Upper lobe of left lung (tissue), 6 donors: ENCODE data around the gene ANKRD62. TPM values are rescaled to one million over a fixed set of nuclear protein-coding genes. Genes with fewer than 3 reads are reported as not detected.
A peak's percentile ranks its signal among the peaks of the same experiment; 100 is the strongest.

Experiments used
- ATAC-seq, 2 donors: fragments of 200-7000 bp; cut with Tn5 transposase; one replicate each; pipeline ENCODE4 v1.9.1; 2022; ENCODE audit warnings: mild to moderate bottlenecking in 2 of 2, moderate library complexity in 2 of 2; ENCODE audit not compliant: low FRiP score in 2 of 2
- DNase-seq, 2 donors: peaks; one replicate each; pipeline ENCODE4 v3.0.0-alpha.2; 2019 to 2020
- H3K27ac ChIP-seq, 4 donors: fragments of 200-600 bp; sonication (generic); one replicate each; pipeline ENCODE4 v1.5.1; 2016 to 2019
- H3K27me3 ChIP-seq, 4 donors: fragments of 200-600 bp; sonication (generic); one replicate each; pipeline ENCODE4 v1.5.1; 2017 to 2019
- H3K36me3 ChIP-seq, 4 donors: fragments of 200-600 bp; sonication (generic); one replicate each; pipeline ENCODE4 v1.5.1; 2016 to 2019
- H3K4me1 ChIP-seq, 4 donors: fragments of 200-600 bp; sonication (generic); one replicate each; pipeline ENCODE4 v1.5.1; 2018 to 2019
- H3K4me3 ChIP-seq, 4 donors: fragments of 200-600 bp; sonication (generic); one replicate each; pipeline ENCODE4 v1.5.1; 2017 to 2019; ENCODE audit warnings: mild to moderate bottlenecking in 2 of 4, moderate library complexity in 1 of 4
- H3K9me3 ChIP-seq, 4 donors: fragments of 200-600 bp; sonication (generic); one replicate each; pipeline ENCODE4 v1.5.1; 2018 to 2019
- EP300 ChIP-seq, 4 donors: sonication (generic); formaldehyde crosslinking; IDR thresholded peaks; one replicate each; pipeline ENCODE4 v1.5.1; 2017; ENCODE audit warnings: antibody characterized with exemption in 4 of 4, control low read depth in 2 of 4
- POLR2A ChIP-seq, 4 donors: fragments of 450-650 bp; IDR thresholded peaks; one replicate each; pipeline ENCODE4 v1.5.1; 2016 to 2017; ENCODE audit warnings: antibody characterized with exemption in 4 of 4, mild to moderate bottlenecking in 2 of 4
- POLR2AphosphoS5 ChIP-seq, 2 donors: sonication (generic); formaldehyde crosslinking; IDR thresholded peaks; one replicate each; pipeline ENCODE4 v1.5.1; 2017; ENCODE audit warnings: antibody characterized with exemption in 2 of 2
- WGBS, 2 donors: methylation state at CpG; one replicate each; pipeline ENCODE4 v1.1.5; 2017 to 2018; 5-methylcytosine and 5-hydroxymethylcytosine counted together
- total RNA-seq, 6 donors: library from RNA; depleted of rRNA in 4 of 6; stranded (reverse); fragments of >200 nt in 4 of 6; gene quantifications; one replicate each; pipeline versions ENCODE4 v1.1.0 to v1.2.1, GENCODE V29; 2016 to 2021
- TF ChIP-seq, protein P1 (sequence below), 6 experiments: fragments of 450-650 bp in 4 of 6; fragments of 200-600 bp in 2 of 6; sonication (generic) in 2 of 6; IDR thresholded peaks; one replicate each; pipeline ENCODE4 v1.5.1; 2016 to 2019; ENCODE audit warnings: antibody characterized with exemption in 6 of 6
- donor health status: DM: no; HTN: no; CAD: no; lungs with moderate emphysema.
- donor health status: DM: no; HTN: yes; CAD: no; lungs with severe emphysema.

Gene ANKRD62
- total RNA-seq = 1 to 10 TPM in 1 of 6 donors, under 1 TPM in 2, not detected in 3; 0.30 to 6.3 (median 0.40) TPM

DNA sequence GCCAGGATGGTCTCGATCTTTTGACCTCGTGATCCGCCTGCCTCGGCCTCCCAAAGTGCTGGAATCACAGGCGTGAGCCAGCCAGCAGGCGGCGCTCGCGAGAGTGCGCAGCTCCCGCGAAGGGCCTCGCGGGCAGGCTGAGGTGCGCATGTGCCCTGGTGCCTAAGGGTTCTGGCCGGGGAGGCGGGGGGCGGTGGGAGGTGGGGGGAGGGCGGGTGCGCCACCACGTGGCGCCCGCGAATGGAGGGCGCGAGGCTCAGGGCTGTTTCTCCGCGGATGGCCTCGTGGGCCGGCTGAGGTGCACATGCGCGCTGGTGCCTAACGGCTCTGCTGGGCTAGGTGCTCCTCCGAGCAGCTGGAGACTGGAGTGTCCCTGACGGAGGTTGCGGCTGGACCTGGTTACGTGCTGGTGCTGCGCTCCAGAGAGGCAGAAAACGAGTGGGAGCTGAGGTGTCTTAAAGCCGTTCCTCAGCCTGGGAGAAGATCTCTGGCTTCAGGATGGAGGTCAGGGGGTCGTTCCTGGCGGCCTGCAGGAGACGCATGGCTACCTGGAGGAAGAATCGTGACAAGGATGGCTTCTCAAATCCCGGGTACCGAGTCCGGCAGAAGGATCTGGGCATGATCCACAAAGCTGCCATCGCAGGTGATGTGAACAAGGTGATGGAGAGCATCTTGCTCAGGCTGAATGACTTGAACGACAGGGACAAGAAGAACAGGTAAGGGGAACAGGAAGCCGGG lies at the start of gene ANKRD62:
Gene ANKRD62, plus strand, starts transcription at position 324 of the 738 bp plus-strand sequence. Its CDS starts 175 bp downstream, at position 499.
- no peaks in the 10 kb centered on the region for H3K9me3 ChIP-seq
- H3K4me1 ChIP-seq = no peaks in the 10 kb centered on the region
- H3K27ac ChIP-seq = no peak within 1 kb of the TSS
- DNase-seq (peak in 1 of 2 donors; percentile 77), ATAC-seq (no peak)
- WGBS, 2 donors = 91 to 98% methylated on average over 33 to 41 of the region's 50 CpGs
- TF ChIP-seq, protein P1, sequence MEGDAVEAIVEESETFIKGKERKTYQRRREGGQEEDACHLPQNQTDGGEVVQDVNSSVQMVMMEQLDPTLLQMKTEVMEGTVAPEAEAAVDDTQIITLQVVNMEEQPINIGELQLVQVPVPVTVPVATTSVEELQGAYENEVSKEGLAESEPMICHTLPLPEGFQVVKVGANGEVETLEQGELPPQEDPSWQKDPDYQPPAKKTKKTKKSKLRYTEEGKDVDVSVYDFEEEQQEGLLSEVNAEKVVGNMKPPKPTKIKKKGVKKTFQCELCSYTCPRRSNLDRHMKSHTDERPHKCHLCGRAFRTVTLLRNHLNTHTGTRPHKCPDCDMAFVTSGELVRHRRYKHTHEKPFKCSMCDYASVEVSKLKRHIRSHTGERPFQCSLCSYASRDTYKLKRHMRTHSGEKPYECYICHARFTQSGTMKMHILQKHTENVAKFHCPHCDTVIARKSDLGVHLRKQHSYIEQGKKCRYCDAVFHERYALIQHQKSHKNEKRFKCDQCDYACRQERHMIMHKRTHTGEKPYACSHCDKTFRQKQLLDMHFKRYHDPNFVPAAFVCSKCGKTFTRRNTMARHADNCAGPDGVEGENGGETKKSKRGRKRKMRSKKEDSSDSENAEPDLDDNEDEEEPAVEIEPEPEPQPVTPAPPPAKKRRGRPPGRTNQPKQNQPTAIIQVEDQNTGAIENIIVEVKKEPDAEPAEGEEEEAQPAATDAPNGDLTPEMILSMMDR (IDR thresholded peaks at IDR 0.05) = no peak
- TF ChIP-seq POLR2A (IDR thresholded peaks at IDR 0.05) = no peak
- no peak for TF ChIP-seq POLR2AphosphoS5 (IDR thresholded peaks at IDR 0.05)
- TF ChIP-seq EP300 (IDR thresholded peaks at IDR 0.05) = no peak
- no peak within 1 kb of the TSS for H3K4me3 ChIP-seq
- H3K36me3 ChIP-seq = no peaks in the 10 kb centered on the region
- H3K27me3 ChIP-seq = no peaks in the 10 kb centered on the region

DNA sequence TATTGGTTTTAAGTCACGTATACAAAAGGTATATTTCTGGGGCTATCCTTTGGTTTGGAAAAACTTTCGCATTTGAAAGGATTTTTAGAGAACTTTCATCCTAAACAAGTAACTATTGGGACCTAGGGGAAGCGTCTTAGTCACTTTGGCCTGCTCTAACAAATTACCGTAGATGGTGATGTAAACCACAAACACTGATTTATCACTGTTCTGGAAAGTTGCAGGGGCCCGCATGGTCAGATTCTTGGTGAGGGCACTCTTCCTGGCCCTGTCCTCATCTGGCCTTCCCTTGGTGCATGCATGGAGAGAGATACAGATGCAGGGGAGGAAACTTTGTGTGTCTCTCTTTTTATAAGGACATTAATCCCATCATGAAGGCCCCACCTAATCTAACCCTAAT lies 49.1 kb upstream of the ANKRD62 start:
- Histone ChIP-seq H3K4me3 (no peak overlapping the region), H3K4me1 (no peaks in the 10 kb centered on the region), H3K27me3 (no peaks in the 10 kb centered on the region), H3K9me3 (no peaks in the 10 kb centered on the region), H3K27ac (no peak overlapping the region), H3K36me3 (no peaks in the 10 kb centered on the region)
- no peak for TF ChIP-seq POLR2A (IDR thresholded peaks at IDR 0.05)
- no peak for TF ChIP-seq EP300 (IDR thresholded peaks at IDR 0.05)
- no peak for TF ChIP-seq POLR2AphosphoS5 (IDR thresholded peaks at IDR 0.05)
- TF ChIP-seq, protein P1 (IDR thresholded peaks at IDR 0.05) = no peak
- WGBS, 2 donors = 70% methylated on average over 5 of the region's 5 CpGs
- no peak for DNase-seq
- no peak for ATAC-seq

DNA sequence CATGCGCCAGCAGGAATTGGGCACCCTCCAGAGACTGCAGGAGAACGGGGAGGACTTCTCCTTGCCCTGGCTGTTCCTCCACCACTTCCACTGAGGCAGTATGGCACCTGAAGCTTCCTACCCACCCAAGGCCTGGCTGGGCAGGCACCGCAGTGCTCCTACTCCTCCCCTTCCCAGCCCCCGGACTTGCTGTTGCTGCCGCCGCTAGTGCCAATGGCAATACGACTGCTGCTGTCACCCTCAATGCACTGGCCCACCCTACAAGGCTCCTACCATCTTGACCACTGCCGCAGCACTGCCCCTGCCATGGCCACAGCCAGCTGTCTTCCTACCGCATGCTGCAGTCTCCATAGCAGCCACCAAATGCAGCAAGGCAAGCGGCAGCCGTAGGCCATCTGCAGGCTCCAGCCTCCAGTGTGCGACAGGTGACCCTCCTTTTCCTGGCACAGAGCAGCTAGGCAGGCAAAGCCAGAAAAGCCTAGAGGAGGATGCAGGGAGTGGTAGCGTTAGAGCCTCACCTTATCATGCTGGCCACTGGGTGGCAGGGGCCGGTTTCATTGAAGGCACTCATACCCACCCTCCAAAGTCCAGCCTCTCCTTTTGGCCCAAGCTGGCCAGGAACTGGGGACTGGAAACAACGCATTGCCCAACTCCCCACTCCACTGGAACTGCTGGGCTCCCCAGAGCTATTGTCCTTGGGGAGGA lies 47.4 kb upstream of the ANKRD62 start:
- ATAC-seq (peak in 1 of 2 donors; percentile 9), DNase-seq (peak in 1 of 2 donors; percentile 42)
- no peak overlapping the region for H3K27ac ChIP-seq
- no peak for TF ChIP-seq EP300 (IDR thresholded peaks at IDR 0.05)
- TF ChIP-seq, protein P1 (IDR thresholded peaks at IDR 0.05) = no peak
- no peak for TF ChIP-seq POLR2A (IDR thresholded peaks at IDR 0.05)
- no peak for TF ChIP-seq POLR2AphosphoS5 (IDR thresholded peaks at IDR 0.05)
- WGBS, 2 donors = 71 to 75% methylated on average over 9 to 15 of the region's 15 CpGs
- H3K4me1 ChIP-seq = no peaks in the 10 kb centered on the region
- H3K27me3 ChIP-seq = no peaks in the 10 kb centered on the region
- no peak overlapping the region for H3K4me3 ChIP-seq
- no peaks in the 10 kb centered on the region for H3K36me3 ChIP-seq
- H3K9me3 ChIP-seq = no peaks in the 10 kb centered on the region

DNA sequence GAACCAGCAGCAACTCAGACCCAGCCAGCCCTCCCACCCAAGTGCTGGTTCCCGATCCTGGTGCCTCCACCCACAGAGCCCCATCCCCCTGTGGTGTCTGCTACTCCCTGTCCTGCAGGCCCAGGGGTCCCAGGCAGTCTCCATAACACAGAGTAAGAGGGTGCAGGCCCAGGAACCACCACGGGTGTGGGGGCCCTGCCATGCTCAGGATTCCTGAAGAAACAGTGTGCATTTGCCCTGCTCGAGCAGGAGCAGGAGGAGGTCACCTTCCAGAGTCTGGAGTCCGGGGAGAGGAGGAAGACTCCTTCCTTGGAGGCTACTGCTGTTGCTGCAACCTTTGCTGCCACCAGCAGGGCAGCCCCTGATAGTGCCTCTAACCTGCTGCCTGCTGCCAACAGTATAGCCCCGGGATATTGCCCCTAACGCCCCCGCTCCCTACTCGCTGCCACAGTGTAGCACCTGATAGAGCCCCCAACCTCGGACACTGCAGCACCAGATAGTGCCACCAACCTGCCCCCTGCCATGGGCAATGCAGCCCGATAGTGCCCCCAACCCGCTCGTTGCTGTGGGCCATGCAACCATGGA lies 46.8 kb upstream of the ANKRD62 start:
- 83 to 93% methylated on average over 8 to 12 of the region's 12 CpGs for WGBS, 2 donors
- Histone ChIP-seq H3K4me1 (no peaks in the 10 kb centered on the region), H3K4me3 (no peak overlapping the region), H3K9me3 (no peaks in the 10 kb centered on the region), H3K27ac (no peak overlapping the region), H3K27me3 (no peaks in the 10 kb centered on the region), H3K36me3 (no peaks in the 10 kb centered on the region)
- DNase-seq (peak in 1 of 2 donors; percentile 25), ATAC-seq (peak in 1 of 2 donors; percentile 8)
- no peak for TF ChIP-seq POLR2A (IDR thresholded peaks at IDR 0.05)
- TF ChIP-seq, protein P1 (IDR thresholded peaks at IDR 0.05) = no peak
- no peak for TF ChIP-seq POLR2AphosphoS5 (IDR thresholded peaks at IDR 0.05)
- no peak for TF ChIP-seq EP300 (IDR thresholded peaks at IDR 0.05)
